Activated CD4-positive, CD25-positive, alpha-beta regulatory T cell treated with anti-CD3 and anti-CD28 coated beads, Interleukin-2, amount 50 U/mL, for 16 hours (primary cell): ENCODE results near the gene SLC16A6.
"Not testable (repeated sequence)": the region's sequence is repeated elsewhere in the genome, so short reads cannot be mapped to it uniquely, and the experiment has no call there.

ENCODE experiments used
- DNase-seq: peaks from one replicate; pipeline ENCODE4 v3.0.0-alpha.2; 2020; ENCODE audit warnings: low read depth, low spot score

The SLC16A6 gene

GRCh38 chr17:68289936-68290267 lies 1.0 kb downstream of the SLC16A6 start:
- DNase-seq: no peak

- DNase-seq: no peak
Measured at GRCh38 chr17:68289473-68289872, 1.5 kb downstream of the SLC16A6 start.

DNA sequence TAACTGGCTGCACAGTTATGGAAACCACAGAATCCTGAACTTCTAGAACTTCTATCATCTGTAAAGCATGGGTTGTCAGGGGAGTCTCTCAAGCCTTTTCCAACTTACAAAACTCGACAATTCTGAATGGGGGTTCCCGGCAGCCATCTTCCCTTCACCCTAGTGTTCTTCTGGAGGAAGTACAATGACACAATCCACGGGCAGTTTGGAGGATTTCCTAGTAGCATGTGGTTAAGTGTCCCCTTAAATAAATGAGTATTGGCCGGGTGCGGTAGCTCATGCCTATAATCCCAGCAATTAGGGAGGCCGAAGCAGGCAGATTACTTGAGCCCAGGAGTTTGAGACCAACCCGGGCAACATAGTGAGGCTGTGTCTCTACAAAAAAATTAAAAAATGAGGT lies 2.1 kb downstream of the SLC16A6 start:
- no peak for DNase-seq

DNA sequence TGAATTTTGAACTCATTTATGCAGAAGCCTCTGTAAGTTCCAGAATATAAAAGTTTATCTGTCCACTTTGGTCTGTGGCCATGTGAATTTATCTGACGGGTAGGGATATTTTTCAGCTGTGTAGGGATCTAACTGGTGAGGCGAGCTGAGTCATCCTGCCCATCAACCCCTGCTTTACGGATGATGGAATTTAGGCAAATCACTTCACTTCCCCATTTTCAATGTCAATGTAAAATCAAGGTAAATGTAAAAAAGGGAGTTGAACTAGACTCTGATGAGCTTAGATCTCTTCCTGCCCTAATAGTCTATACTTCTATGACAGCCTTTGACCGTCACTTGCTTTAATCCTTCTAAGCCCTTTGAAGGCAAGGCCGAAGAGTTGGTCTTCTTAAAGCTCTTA lies 2.6 kb downstream of the SLC16A6 start:
- no peak for DNase-seq

DNA sequence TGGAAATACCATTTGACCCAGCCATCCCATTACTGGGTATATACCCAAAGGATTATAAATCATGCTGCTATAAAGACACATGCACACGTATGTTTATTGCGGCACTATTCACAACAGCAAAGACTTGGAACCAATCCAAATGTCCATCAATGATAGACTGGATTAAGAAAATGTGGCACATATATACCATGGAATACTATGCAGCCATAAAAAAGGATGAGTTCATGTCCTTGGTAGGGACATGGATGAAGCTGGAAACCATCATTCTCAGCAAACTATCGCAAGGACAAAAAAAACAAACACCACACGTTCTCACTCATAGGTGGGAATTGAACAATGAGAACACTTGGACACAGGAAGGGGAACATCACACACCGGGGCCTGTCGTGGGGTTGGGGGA lies 9.0 kb downstream of the SLC16A6 start:
- DNase-seq: not testable (repeated sequence)

DNA sequence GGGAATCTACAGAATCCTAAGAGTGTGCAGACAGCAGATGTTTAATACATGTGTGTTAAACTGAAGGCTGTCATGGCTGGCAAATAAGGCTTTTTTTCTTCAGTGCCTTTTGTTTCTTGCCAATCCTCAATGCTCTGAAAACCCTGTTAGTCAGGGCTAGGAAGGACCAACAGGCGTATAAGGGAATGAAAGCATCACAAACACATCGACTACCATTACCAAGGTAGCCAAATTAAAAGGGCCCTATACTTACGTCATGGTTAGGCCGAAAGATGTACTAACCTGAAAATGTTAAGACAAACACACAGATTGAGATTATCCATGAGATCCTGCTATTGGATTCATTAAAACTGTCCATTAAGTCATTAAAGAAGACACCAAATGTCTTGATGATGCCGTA lies 13.1 kb downstream of the SLC16A6 start:
- no peak for DNase-seq

DNA sequence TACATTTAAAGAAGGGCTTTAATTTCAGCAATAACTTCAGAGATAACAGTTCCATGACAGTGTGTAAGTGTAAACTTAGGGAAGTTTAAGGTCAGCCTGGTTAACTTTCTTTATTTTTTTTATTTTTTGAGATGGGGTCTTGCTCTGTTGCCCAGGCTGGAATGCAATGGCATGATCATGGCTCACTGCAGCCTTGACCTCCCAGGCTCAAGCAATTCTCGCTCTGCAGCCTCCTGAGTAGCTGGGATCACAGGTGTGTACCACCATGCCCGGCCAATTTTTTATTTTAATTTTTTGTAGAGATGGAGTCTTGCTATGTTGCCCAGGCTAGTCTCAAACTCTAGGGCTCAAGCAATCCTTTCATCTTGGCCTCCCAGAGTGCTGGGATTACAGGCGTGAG lies 14.6 kb downstream of the SLC16A6 start:
- DNase-seq: not testable (repeated sequence)

DNA sequence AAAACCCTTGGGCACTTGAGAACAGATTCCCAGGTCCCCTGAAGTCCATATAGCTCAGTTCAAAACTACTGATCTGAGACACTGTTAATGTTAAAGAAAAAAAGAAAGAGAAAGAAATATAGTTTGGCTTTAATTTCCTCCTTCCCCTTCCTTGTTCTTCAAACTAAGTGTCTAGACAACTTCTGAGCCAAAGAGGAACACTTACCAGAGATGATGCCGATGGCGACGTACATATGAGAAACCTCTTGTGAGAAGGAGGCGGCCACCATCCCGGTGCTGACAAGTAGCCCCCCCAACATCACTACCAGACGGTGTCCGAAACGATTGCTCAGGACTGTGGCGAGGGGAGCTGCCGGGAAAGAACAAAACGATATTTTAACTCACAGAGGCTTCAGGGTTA lies 17.2 kb downstream of the SLC16A6 start:
- DNase-seq: no peak

DNA sequence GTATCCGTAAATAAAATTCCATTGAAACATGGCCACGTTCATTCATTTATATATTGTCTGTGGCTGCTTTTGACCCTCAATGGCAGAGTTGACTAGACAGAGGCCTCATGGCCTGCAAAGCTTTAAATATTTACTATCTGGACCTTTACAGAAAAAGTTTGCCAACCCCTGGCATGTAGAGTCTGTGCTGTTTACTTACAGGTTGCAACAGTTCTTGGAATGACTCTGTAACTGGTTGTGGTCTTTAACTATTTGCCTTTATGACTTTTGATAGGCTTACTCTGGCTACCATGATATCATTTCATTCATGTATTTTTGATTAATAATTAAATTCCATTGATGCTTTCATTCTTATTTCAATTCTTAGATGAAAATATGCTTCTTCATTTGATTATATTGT lies 25.1 kb downstream of the SLC16A6 start:
- not testable (repeated sequence) for DNase-seq

GRCh38 chr17:68263101-68263681 lies 27.7 kb downstream of the SLC16A6 start:
- not testable (repeated sequence) for DNase-seq

GRCh38 chr17:68262467-68262866 lies 28.5 kb downstream of the SLC16A6 start:
- DNase-seq: not testable (repeated sequence)

GRCh38 chr17:68260051-68260762 lies 30.7 kb downstream of the SLC16A6 start:
- DNase-seq: no peak

DNA sequence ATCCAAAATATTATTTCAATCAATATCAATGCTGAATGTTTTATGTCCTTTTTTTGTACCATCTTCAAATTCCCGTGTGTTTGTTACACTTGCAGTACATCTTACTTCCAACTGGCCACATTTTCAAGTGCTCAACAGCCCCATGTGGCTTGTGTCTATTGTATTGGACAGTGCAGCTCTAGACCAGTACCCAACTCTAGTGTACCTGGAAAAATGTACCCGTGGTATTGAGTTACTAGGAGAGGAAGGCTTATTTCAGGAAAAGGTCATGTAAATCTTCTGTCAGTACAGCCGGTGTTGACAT lies 31.3 kb downstream of the SLC16A6 start:
- DNase-seq: not testable (repeated sequence)

GRCh38 chr17:68258890-68259647 lies 31.9 kb downstream of the SLC16A6 start:
- peak; percentile 48 for DNase-seq

DNA sequence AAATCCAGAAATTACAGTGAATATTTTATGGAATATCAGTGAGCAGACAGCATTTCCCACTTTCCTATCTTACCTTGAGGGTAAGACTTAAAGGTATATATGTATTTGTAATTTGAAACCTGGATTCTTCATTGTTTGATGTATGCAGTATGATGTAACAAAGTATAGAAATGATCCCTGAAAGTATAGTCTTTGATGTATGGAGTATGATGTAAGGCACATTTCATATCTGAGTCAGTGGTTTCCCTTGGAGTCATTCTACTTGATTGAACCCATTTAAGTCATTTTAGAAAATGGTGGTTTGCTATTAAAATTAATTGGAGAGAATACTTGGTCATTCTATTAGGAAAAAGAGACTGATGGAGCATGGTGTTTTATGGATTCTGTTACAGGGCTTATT lies 33.0 kb downstream of the SLC16A6 start:
- no peak for DNase-seq

DNA sequence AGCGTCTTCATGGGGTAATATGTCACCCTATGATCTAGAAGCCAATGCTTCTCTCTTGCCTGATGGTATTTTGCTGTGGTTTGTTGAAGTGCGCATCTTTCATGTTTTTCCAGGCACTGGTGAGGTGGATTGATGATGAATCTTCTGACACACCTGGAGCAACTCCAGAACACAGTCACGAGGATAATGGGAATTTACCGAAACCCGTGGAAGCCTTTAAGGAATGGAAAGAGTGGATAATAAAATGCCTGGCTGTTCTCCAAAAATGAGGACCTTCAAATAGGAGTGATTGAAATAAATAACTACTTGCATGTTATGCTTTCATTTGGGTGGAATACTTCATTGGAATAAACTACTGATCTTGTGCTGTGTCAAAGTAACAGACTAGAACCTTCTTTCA lies 34.2 kb downstream of the SLC16A6 start:
- not testable (repeated sequence) for DNase-seq

DNA sequence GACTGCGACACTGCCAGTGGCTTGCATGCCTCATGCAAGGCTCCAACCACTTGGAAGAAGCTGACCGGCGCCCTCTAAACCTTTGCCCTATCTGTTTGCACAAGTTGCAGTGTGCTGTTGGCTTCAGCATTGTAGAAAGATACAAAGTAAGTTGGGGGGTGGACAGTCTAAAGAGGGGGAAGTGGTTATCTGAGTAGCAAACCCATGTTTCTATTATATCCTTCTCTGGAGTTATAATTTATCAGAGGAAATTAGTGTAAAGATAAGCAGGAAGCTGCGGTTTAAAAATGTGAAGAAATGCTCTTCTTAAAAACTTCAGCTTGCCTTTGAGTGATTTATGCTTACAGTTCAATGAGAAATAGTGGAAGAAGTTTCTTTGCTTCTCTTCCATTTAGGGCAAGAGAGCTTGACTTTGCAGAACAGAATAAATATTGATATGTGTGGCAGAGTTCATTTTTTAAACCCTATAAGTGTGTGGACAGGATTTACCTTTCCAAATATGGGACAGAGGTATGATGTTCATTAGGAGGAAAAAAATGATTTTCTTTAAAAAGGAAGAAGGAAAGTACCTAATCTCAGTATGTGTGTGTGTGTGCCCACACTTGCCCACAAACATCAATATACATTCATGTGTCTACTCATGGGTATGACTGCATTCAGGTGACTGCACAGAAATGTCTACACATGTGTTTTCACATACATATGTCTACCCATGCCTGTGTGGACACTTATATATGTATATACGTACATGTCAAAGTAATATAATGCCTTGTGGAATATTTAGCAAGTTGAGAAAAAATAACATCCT lies 35.0 kb downstream of the SLC16A6 start:
- DNase-seq: no peak

GRCh38 chr17:68255151-68255550 lies 35.8 kb downstream of the SLC16A6 start:
- DNase-seq: no peak

GRCh38 chr17:68253426-68253825 lies 37.5 kb downstream of the SLC16A6 start:
- DNase-seq: not testable (repeated sequence)

GRCh38 chr17:68249354-68249765 lies 41.6 kb downstream of the SLC16A6 start:
- DNase-seq: no peak

DNA sequence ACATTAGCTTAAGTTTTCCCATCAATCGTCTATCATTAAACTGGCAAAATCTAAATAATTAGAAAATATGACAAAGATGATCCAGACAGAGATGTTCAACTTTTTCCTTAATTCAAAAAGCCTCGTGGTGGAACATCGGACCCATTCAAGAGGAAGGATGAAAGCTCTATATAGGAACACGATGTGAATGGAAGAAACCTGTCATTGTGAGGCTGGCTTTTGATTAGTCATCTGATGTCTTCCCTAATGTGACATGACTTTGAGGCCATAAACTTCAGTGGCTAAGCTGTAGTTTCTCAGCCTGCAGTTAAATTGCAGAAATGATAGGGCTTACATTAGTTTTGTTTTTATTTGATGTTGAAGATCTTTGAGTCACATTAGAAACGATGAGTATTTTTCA lies 42.0 kb downstream of the SLC16A6 start:
- no peak for DNase-seq

DNA sequence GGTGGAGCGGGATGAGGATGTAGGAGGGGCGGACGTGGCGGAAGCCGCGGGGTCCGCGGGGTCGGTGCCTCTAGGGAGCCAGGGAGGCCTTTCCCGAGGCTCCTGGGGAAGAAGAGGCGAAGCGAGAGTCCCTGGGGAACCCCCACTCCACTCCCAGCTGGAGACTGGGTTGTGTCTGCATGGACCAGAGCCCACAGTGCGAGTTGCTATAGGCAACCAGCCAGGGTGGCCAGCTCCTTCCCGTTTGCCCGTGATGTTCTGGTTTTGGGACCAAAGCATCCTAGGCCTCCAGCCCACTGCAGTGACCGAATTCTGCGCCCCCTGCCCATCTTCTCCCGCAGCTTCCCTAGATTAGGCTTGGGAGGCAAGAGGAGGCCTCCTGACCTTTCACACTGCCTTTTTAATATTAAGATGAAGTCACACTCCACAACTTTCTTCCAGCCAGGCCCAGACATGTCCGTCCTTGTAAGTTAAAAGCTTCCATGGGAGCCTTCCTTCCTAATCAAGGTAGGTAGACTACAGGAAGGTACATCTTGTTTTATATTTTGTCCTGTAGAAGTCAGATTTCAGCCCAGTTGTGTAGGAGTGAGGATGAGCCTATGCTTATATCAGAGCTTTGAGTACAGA lies 42.6 kb downstream of the SLC16A6 start:
- DNase-seq: no peak
